ENCODE results near the gene FTCD. TPM values are rescaled to one million over a fixed set of nuclear protein-coding genes. Genes with fewer than 3 reads are reported as not detected.
"Not testable (repeated sequence)": the region's sequence is repeated elsewhere in the genome, so short reads cannot be mapped to it uniquely, and the experiment has no call there.

The FTCD gene
- total and polyA plus RNA-seq, 2 experiments from 2014 or later, result 18.9 to 27.4 TPM

DNA sequence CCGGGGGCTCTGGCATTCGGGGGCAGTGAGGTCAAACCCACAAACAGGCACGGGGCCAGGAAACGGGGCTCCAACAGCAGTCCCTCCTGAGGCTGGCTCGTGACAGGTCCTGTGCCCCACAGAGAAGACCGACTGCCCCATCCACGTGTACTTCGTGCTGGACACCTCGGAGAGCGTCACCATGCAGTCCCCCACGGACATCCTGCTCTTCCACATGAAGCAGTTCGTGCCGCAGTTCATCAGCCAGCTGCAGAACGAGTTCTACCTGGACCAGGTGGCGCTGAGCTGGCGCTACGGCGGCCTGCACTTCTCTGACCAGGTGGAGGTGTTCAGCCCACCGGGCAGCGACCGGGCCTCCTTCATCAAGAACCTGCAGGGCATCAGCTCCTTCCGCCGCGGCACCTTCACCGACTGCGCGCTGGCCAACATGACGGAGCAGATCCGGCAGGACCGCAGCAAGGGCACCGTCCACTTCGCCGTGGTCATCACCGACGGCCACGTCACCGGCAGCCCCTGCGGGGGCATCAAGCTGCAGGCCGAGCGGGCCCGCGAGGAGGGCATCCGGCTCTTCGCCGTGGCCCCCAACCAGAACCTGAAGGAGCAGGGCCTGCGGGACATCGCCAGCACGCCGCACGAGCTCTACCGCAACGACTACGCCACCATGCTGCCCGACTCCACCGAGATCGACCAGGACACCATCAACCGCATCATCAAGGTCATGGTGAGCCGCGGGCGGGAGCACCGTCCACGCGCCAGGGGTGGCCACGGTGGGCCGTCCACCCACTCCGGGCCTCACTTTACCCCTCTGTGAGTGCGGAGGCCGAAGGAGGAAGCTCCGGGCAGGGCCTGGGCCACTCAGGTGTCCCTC is 43.3 kb downstream of the FTCD start:
- no peaks in the 10 kb centered on the region for H3K27me3 ChIP-seq
- no peak overlapping the region for H3K27ac ChIP-seq
- no peaks in the 10 kb centered on the region for H3K9me3 ChIP-seq (ENCODE audit: low read depth)
- TF ChIP-seq, protein P1, sequence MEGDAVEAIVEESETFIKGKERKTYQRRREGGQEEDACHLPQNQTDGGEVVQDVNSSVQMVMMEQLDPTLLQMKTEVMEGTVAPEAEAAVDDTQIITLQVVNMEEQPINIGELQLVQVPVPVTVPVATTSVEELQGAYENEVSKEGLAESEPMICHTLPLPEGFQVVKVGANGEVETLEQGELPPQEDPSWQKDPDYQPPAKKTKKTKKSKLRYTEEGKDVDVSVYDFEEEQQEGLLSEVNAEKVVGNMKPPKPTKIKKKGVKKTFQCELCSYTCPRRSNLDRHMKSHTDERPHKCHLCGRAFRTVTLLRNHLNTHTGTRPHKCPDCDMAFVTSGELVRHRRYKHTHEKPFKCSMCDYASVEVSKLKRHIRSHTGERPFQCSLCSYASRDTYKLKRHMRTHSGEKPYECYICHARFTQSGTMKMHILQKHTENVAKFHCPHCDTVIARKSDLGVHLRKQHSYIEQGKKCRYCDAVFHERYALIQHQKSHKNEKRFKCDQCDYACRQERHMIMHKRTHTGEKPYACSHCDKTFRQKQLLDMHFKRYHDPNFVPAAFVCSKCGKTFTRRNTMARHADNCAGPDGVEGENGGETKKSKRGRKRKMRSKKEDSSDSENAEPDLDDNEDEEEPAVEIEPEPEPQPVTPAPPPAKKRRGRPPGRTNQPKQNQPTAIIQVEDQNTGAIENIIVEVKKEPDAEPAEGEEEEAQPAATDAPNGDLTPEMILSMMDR (IDR thresholded peaks at IDR 0.05; ENCODE audit: low read depth, low read length), result no peak
- no peak for DNase-seq (ENCODE audit: low read depth in 1 of 2, low spot score in 1 of 2)
- no peak overlapping the region for H3K4me3 ChIP-seq
- H3K36me3 ChIP-seq, result peaks cover 9% of the 10 kb centered on the region
- no peaks in the 10 kb centered on the region for H3K4me1 ChIP-seq (ENCODE audit: low read depth)

GRCh38 chr21:46111193-46111571 is 44.2 kb downstream of the FTCD start:
- Histone ChIP-seq H3K4me3 (no peak overlapping the region), H3K9me3 (ENCODE audit: low read depth) (no peaks in the 10 kb centered on the region), H3K27me3 (no peaks in the 10 kb centered on the region), H3K36me3 (peaks cover 9% of the 10 kb centered on the region), H3K4me1 (ENCODE audit: low read depth) (no peaks in the 10 kb centered on the region), H3K27ac (no peak overlapping the region)
- DNase-seq (ENCODE audit: low read depth in 1 of 2, low spot score in 1 of 2), result no peak
- TF ChIP-seq, protein P1 (IDR thresholded peaks at IDR 0.05; ENCODE audit: low read depth, low read length), result no peak

- Histone ChIP-seq H3K4me1 (ENCODE audit: low read depth) (no peaks in the 10 kb centered on the region), H3K27me3 (no peaks in the 10 kb centered on the region), H3K27ac (peak overlapping the region; percentile 51), H3K4me3 (no peak overlapping the region), H3K36me3 (peaks cover 9% of the 10 kb centered on the region), H3K9me3 (ENCODE audit: low read depth) (no peaks in the 10 kb centered on the region)
- DNase-seq (ENCODE audit: low read depth in 1 of 2, low spot score in 1 of 2), result peak in 1 of 2 donors; percentile 35
- TF ChIP-seq, protein P1 (IDR thresholded peaks at IDR 0.05; ENCODE audit: low read depth, low read length), result no peak
Observed at GRCh38 chr21:46110499-46111192, 44.7 kb downstream of the FTCD start.

DNA sequence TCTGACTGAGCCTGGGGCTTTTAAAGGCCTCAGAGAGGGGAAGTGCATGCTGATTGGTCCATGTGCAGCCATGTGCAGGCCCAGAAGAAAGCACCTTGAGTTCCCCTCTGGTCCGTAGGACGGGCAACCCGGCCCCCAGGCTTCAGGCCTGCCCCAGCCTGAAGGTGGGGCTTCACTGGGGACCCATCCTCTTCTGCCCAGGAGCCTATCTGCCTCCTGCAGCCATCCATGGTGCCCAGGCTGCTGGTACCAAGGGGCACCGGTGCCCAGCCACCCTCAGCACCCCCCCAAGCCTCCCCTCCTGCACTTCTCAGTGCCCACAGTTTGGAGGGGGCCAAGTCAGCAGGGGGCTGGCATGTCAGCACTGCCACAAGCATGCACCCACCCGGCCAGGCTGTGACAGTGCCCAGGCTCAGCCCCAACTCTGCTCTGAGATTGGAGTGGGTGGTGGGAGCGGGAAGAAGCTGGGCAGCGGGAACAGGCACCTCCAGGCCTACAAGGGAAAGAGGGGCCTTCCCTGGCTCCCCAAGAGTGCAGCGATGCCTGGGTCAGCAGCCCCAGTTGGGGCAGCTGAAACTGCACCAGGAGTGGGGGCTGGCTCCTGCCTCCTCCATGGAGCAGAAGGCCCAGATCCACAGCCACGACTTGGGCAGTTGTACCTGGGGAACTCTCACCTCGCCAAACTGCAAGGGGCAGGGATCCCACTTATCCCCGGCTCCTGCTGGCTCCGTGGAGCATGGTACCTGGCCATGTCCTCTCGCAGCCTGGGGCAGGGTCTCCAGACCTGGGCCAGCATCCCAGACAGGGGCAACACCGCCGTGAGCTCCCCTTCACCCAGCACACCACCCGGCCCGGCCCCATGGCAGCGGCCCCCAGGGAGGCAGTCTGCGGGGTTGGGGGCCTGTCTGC is 45.8 kb downstream of the FTCD start:
- H3K4me3 ChIP-seq, result no peak overlapping the region
- DNase-seq (ENCODE audit: low read depth in 1 of 2, low spot score in 1 of 2), result no peak
- H3K27ac ChIP-seq, result peak overlapping the region; percentile 51
- H3K9me3 ChIP-seq (ENCODE audit: low read depth), result no peaks in the 10 kb centered on the region
- TF ChIP-seq, protein P1 (IDR thresholded peaks at IDR 0.05; ENCODE audit: low read depth, low read length), result no peak
- H3K4me1 ChIP-seq (ENCODE audit: low read depth), result no peaks in the 10 kb centered on the region
- no peaks in the 10 kb centered on the region for H3K27me3 ChIP-seq
- peaks cover 9% of the 10 kb centered on the region for H3K36me3 ChIP-seq

- TF ChIP-seq, protein P1 (IDR thresholded peaks at IDR 0.05; ENCODE audit: low read depth, low read length), result no peak
- DNase-seq (ENCODE audit: low read depth in 1 of 2, low spot score in 1 of 2), result no peak
Observed at GRCh38 chr21:46108827-46109312, 46.5 kb downstream of the FTCD start.

DNA sequence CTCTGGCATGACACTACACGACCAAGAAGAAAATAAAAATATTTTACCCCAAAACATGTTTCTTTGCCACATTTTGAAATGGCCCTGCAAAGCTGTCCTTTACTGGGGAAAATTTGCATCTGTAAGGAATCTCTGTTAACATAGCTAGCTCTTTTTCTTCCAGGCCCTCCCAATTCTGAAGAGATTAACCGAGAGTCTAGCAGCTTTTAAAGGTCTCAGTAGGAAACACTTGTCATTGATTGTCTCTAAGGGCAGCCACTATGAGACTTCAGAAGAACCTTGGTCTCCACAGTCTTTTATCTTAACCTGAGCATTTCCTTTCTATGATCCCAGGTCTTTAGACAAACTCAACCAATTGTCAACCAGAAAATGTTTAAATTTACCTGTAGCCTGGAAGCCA is 48.0 kb downstream of the FTCD start:
- DNase-seq (ENCODE audit: low read depth in 1 of 2, low spot score in 1 of 2); H3K4me1 ChIP-seq (ENCODE audit: low read depth); H3K27me3 ChIP-seq; H3K36me3 ChIP-seq; H3K4me3 ChIP-seq; H3K9me3 ChIP-seq (ENCODE audit: low read depth); H3K27ac ChIP-seq: not testable (repeated sequence)

More at GRCh38 chr21:46108827-46109312, 46.5 kb downstream of the FTCD start:
- no peak overlapping the region for H3K27ac ChIP-seq
- no peaks in the 10 kb centered on the region for H3K4me1 ChIP-seq (ENCODE audit: low read depth)
- H3K36me3 ChIP-seq, result peaks cover 7% of the 10 kb centered on the region
- H3K9me3 ChIP-seq (ENCODE audit: low read depth), result no peaks in the 10 kb centered on the region
- H3K4me3 ChIP-seq, result no peak overlapping the region
- H3K27me3 ChIP-seq, result no peaks in the 10 kb centered on the region
